Measurements from ENCODE around the gene LRCH1.

LRCH1 gene

DNA sequence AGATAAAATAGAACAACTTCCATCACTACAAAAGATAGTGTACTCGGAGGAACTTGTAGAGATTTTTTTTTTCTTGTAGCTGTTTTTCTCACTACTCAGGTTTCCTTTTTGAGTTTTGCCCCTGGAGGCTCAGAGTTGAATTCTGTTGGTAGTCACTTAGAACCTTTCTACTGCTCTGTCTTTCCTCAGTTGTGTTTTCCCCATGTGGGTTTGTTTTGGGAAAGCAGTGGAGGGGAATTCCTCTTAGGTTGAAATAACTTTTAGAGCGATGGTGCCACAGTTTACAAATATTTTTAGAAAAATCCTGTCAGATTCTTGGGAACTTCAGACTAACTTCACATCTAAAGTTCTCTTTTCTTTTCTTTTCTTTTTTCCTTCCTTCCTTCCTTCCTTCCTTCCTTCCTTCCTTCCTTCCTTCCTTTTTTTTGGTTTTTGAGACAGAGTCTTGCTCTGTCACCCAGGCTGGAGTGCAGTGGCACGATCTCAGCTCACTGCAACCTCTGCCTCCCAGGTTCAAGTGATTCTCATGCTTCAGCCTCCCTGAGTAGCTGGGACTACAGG, 65.8 kb downstream of the LRCH1 start:
- no peak for DNase-seq

DNA sequence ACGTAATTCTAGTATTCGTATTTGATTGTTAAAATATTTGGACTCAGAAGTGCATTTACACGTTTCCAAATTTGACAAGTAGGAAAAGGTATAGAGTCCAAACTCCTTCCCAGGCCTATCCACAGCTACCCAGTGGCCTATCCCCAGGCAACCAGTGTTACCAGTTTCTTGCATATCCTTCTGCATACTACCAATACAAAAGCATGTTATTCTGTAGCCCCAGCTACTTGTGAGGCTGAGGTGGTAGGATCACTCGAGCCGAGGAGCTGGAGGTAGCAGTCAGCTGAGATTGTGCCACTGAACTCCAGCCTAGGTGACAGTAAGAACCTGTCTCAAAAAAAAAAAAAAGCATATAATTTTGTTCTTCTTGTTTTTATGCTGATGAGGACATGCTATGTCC, 67.1 kb downstream of the LRCH1 start:
- no peak for DNase-seq

DNA sequence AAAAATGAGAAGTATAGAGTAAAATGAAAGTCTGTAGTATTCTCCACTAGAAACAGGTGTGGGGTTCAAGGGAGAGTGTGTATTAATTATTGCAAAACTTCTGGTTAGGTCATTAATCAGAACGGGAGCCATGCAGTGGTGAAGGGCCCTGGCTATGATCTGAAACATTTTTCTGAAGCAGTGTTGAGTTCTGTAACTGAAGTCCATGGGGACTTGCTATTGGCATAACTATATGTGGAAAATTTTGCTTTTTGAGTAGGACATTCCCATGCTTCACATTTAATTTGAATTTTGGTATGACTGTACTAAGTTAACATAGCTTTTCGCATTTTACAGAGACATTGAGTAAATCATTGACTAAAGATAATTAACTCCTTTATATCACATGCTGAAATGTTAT, 67.5 kb downstream of the LRCH1 start:
- DNase-seq, result no peak

DNA sequence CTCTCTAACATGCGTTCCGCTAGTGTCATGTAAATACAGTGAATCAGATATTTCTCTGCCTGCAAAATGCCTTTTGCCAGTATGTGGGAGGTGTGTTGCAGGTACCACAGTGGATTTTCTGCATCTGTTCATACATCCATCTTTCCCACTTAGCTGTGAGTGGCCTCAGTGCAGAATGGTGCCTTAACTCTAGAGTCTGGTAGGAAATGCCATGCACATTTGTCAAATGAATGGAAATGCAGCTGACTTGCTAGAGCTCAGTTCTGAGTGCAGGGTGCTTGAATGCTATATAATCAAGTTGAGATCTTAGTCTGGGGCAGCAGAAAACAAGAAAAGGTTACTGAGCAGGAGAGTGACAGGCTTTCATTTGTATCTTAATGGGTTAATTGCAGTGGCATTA, 68.2 kb downstream of the LRCH1 start:
- DNase-seq, result no peak

DNA sequence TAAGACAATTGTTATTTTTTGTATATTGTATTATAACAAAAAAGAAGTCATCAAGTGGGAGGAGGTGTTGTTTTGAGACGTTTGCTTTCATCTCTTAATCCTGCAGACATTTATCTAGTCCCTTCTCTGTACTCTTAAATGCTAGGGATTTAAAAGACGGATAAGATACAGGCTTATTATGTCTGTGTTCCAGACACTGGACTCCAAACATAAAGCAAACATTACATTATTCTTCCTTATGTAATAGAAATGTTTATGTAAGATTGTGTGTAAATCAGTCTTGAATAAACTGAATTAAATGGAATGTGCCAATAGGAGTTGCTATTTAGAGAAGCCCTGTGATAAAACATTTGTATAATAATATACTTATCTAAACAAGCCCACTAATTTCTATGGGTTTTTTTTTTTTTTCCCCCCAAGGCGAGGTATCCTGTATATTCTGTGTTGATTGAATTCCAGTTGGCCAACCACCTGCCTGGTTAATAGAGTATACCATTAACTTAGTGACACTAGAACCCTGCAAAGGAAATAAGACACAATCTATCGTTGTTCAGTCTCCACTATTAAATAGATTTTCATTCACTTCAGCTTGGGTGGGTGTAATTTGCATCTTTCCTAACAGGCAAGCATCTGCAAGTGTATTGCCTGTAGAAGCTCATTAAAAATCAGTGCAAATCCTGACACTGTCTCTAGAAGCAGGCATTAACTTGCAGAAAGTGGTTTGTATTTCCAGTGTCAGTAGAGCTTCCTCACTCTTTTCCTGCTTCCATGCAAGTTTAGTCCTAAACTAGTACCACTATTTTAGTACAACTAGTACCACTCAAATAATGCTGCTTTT, 69.0 kb downstream of the LRCH1 start:
- DNase-seq, result peak; percentile 89

DNA sequence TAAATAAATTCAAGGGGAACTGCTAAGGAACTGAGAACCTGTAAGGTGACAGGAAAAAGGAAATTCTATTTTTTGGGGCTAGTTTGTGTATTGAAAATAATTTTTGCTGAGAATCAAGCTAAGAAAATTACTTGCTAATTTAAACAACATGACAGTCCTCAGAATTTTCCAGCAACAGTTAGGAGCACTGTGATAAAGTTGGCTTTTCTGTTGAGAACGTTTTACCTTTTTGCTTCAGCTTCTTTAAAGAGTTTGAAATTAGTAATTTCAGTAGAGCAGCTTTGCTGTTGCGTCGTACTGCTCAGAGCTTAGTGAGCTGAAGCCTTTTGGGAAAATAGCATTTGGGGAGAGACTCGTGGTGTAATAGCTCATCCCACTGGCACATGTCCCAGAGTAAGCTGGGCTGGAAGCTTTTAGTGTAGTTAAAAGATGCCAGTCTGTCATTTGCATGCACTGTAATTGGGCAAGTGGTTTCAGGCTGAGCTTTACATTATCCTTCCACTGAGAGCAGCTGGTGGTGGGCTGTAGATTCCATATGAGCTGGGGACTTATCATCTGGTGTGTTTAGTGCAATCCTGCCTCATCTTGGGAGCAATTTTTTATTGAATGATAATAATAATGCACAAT, 69.8 kb downstream of the LRCH1 start:
- DNase-seq, result peak; percentile 69

DNA sequence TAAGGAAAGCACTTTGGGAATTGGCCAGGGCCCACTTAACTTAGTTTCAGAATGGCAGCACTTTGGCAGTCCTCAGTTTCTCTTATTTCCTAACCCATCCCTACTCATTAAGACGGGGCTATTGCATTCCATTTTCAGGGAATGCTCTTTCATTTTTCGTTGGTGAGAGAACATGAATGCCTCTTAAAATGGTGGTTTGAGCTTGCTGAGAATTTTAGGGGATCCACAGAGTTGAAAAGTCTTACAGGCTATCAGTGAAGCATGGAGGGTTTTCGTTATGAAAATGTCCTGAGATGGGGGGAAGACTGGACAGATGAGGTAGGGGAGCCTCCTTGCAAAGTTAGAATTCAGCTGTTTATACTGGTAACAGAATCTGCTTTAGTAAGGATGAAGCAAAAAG, 71.4 kb downstream of the LRCH1 start:
- DNase-seq, result no peak

DNA sequence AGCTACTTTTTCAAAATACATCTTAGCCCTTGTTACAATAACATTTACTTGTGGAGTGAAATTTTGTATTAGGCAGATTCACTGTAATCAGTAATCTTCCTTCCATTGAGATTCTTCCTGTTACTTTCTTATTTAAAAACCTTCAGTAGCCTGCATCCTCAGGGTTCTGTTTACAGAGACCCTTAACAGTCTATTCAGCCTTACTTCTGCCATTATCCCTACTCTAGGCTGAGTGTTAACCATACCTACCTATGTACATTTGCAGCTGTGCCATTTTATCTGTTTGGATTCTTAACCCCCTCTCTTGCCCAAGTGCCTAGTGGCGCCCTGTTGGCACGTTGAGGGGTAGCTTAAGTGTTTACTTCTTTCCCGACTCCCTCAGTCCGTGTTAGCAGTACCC, 71.9 kb downstream of the LRCH1 start:
- no peak for DNase-seq

DNA sequence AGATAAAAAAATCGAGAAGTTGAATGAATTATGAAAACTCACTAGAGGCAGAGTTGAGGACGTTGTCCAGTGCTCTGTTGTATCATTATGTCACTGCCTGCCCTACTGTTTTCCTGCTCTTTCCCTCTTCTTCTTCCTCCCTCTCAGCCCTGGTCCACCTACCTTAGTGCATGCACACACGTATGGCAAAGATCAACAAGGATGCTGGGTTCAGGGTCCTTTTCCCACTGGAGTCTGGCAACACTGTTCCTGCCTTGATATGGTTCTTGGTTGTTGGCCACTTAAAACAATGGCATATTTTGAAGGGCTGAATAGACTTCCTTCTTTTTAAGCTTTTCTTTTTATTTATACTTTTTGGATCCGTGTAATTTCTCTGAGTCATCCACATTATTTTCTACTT, 74.5 kb downstream of the LRCH1 start:
- DNase-seq, result no peak

DNA sequence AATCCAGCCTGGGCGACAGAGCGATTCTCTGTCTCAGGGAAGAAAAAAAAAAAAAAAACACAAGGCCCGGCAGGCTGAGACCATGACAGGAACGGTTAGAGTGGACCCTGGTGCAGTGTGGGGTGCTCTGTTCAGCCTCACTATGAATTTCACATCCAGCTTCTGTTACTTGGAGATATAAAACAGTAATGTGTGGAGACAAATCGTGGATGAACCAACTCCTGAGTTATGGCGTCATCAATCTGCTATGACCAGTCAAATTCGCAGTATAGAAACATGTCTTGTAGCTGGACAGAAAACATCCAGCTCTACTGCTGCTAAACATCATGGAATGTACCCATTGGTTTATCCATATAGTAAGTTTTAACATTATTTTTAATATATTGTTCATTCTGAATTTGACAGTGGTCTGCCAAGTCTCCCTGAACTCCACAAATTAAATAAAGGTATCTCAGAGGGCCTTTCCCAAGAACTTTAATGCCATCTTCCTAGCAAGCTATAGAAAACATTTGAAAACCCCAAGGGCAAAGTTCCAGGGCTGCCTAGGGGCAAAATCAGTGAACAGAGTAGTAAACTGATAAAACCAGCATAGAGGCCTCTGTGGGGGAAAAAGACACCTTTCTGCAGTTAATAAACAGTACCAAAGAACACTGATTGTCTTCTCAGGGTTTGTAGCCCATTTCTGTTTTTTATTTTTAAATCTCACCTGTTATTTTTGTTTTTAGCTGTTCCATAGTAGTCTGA, 75.8 kb downstream of the LRCH1 start:
- no peak for DNase-seq

DNA sequence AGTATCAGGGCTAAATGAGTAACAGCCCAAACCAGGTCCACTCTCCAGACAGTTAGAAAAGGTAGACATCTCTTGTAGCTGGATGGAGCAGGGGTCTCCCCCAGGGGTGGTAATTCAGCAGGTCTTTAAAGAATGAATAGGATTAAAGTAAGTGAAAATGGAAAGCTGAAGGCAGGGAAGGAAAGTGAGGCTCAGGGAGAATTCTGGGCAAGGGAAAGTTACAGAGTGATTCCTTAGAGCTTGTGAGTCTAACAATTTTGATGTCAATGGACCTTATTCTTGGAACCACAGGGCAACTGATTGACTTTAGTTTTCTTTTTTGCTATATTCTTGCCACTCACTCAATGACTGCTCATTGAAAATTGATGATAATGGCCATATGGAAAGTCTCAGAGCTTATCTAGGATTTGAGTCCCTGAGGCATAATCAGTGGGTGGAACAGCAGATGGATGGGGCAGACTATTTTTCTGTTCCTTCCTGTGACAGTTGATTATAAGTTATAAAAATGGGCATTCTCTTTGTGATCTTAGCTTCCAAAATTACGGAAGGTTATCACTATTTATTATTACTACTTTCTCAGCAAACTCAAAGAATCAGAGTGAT, 76.9 kb downstream of the LRCH1 start:
- no peak for DNase-seq

DNA sequence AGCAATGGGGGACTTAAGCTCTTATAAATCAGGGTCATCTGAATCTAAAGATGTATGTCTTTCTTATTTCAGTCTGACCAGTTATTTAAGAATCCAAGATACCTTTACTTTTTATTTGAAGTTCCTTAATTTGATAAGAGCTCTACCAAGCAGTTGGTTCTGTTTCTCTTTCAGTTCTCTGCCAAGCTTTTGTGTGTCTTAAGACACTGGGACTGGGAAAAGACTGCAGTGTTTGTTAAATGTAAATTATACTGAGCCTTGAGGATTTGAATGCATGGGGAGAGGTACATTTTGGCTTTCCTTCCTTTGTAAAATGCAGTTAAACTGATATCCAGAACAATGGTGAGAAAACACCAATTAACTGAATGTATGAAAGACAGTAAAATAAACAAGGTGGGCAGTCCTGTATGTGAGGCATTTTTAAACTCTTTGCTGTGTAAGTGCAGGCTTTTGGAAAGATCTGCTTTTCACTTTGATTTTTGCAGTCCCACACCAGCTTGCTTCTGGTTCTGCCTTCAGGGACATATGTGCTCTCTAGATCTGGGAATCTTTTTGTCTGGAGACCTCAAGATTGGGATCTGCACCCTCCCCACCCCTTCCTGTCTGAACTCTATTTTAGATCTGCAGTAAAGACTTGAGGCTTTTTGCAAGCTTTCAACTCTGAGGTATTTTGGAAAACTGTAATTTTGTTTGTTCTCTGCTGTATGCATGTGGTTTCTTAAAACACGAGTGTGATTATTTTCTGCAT, 77.6 kb downstream of the LRCH1 start:
- no peak for DNase-seq

DNA sequence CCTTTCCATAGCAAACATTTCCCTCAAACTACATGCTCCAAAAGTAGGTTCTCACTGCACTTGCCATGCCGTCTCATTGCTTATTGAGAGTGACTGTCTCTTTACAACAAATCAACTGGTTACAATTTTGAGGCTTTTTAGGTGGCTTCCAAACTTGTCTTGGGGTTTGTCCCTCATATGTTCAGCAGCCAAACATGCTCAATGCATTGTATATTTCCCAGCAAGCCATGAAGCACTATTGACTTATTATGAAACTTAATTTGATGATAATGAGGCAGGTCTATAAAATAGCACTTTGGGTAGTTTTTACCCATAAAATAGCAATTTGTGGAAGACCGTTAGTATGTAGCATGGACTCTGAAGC, 78.2 kb downstream of the LRCH1 start:
- no peak for DNase-seq

DNA sequence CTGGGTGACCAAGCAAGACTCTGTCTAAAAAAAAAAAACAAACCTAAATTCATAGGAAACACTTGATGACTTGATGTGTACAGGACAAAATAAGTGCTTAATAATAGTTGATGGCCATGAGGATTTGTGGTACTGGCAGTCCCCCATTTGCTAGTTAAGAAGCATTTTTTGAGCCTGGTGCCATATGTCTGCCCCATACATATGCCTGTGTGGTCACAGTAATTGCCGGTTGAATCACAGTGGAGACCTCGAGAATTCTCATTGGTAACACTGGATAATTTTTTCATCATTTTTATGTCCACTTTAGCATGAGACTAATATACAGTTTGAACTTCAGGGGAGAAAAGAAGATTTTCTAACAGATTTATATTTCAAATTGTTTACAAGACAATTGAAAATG, 79.2 kb downstream of the LRCH1 start:
- no peak for DNase-seq

DNA sequence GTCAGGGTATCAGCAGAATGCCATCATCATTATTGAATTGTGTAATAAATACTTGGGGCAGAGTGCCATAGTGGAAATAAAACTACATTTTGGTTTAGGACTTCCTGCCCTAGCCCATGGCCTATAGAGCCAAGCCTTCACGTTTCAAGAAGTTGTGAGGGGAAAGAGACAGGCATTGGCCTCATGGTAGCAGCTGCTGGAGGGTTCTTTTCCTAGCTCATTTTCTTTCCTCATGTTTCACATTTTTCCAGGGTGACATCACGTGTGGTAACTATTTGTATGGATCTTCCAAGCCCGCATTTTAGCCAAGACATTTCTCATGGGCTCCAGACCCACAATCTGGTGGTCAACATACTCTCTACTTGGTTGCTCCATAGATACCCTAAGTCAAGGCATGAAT, 80.4 kb downstream of the LRCH1 start:
- no peak for DNase-seq

DNA sequence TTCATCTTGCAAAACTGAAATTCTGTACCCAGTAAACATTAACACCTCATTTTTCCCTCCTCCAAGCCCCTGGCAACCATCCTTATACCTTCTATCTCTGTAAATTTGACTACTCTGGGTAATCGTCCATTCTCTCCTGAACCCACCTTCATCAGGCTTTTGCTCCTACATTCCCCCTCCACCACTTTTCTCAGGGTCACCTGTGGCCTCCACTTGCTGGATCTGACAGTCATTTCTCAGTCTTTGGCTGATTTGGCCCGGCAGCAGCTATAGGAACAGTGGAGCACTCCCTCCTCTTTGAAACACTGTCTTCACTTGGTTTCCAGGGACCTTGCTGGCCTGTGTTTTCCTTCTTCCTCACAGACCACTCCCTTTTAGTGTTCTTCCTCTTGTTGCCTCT, 83.5 kb downstream of the LRCH1 start:
- no peak for DNase-seq

DNA sequence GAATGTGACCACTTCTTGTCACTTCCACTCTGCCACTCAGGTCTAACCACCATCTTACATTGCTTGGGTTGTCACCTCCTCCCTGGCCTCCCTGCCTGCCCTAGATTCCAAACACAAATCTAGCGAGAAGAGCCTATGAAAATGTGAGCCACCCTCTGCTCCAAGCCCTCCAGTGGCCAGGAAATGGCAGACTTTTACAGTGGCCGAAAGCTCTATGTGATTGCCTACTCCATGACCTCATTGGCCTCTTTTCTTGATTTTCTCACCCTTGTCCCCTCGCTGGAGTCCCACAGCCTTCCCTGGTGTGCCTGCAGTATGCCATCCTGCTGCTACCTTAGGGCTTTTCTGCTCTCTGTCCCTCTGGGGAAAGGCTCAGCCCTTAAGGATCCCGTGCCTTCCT, 84.2 kb downstream of the LRCH1 start:
- DNase-seq, result no peak

DNA sequence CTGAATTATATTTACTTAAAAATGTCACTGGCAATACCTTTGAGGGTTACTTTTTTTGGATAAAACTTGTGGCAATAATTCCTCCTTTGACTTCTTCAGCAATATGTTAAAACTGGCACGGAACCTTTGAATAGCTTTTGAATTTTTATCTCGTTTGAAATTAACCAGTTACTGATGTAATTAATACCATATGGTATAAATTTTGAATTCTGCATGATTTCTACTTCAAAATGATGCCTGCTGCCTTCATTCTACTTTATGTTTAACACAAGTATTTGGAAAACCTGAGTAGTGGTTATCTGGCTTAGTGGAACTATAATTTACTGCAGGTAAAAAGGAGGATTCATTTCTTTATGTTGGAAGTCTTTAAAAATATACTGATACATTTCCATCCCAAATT, 85.3 kb downstream of the LRCH1 start:
- DNase-seq, result no peak

DNA sequence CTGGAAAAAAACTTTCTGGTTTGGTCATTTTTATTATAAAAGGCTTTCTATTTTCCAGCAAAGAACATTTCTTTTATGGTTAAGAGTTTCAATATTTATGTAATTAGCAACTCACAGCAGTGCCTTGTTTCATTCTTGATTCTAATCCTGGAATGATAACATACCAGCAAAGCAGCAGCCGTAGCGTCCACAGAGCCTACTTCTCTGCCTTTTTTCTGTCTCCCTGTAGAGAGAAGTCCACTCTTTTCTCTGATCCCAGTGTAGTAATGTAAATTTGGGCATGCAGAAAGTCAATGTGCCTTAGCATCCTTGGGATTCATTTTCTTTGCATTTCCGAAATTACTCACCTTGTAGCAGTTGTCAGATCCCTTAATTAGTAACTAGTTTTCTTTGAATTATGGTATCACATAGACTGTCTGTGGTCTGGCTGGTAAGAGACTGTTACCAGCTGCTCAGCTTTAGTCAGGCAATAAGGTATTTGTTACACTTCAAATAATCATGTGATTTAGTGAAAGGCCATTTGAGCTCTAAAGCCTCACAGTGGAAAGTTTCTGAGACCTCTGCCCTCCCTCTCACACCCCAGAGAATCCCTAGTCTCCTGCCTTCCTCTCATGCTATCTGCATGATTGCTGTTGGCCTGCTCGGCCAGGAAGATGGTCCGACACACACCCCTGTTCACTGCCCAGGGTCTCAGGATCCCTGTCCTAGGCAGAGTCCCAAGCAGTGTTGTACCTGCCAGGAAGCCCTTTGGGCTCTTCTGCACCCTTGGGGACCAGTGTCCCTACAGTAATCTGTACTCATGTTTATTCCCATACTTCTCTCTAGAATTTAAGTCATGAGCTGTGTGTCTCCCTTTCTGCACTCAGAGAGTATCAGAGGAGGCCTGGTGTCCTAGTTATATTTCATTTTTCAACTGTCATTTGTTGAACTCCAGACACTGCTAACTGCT, 86.3 kb downstream of the LRCH1 start:
- DNase-seq, result no peak

DNA sequence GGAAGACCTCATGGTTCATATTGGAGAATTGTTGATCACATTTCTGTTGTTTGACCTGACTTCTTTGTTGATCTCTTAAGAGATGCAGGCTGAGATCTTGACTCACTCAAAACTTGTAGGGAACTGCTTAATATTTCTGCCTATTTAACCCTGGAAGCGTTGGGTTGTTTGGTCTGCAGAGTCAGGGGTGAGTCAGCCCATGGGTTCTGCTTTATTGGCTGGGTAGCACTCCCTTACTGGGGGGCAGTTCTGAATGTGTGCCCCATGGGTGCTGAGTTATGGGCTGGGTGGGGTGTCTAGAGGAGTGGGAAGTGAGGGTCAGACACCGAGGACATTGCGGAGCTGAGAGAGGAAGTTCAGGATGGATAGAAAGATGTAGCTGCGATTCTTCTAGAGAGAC, 87.9 kb downstream of the LRCH1 start:
- no peak for DNase-seq

DNA sequence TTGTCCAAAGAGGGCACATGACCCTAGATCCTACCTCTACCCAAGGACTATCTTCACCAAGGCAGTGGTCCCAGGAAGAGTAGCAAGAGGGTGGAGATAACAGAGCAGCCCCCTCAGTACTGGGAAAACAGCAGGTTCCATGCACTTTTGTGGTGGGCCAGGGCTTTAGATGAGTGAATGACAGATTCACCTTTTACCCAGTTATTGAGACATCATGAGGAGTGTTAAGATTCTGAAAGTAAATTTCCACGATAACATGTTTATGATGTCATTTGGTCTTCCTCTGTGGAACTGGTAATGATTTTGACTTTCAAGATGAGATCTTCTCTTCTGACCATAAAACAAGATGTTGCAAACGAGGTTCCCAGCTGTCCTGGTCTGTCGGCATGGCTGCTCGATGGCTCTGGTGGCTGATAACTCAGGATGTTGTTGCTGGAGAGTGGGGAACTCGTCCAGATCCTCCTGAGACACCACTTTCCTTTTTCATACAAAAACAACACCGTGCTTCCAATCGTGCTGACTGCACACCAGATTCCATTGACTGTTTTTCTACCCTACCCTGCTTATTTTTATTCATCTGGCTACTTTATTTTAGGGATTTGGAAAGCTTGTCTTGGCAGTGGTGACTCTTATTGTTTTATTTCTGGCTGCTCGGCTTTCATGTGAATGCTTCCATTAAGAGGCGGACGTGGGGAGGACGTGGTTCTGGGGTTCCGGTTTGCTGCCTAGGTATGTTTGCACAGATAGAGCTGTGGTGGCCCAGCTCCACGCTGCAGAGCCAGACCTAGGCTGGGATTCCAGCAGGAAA, 88.5 kb downstream of the LRCH1 start:
- DNase-seq, result no peak

Measured in NCI-H526 treated with DMSO at 0.1 percent for 48 hours (cell line).